BJ (cell line): ENCODE data around the gene ETV6. TPM values are rescaled to one million over a fixed set of nuclear protein-coding genes. Genes with fewer than 3 reads are reported as not detected.

Experiments used
- CTCF ChIA-PET: fragments of 350-600 bp; formaldehyde crosslinking; extraction: SDS; loops from one replicate; lab custom pipeline; 2021; ENCODE audit warnings: antibody characterized with exemption, inconsistent platforms; lab: Yijun Ruan, JAX
- POLR2A ChIA-PET: fragments of 300-600 bp; sonication (Branson Sonifier 250); formaldehyde crosslinking; extraction: SDS; loops from one replicate; lab custom pipeline; 2021; ENCODE audit warnings: antibody characterized with exemption; lab: Charles Lee
- DNase-seq: peaks from one replicate; pipeline ENCODE4 v3.0.0-alpha.2; 2011; ENCODE audit warnings: low read depth
- H3K27me3 ChIP-seq: 2 replicates; pipeline ENCODE4 v1.6.0; 2011; ENCODE audit warnings: low read length; ENCODE audit not compliant: control insufficient read depth, insufficient read depth
- H3K36me3 ChIP-seq: 2 replicates; pipeline ENCODE4 v1.5.1; 2011; ENCODE audit warnings: low read length; ENCODE audit not compliant: control insufficient read depth, insufficient read depth
- H3K4me3 ChIP-seq: 2 replicates; pipeline ENCODE4 v1.5.1; 2011; ENCODE audit warnings: low read depth, mild to moderate bottlenecking, control low read depth, low read length
- CTCF ChIP-seq: IDR thresholded peaks from 2 replicates; pipeline ENCODE4 v1.5.1; 2011; ENCODE audit warnings: low read depth, mild to moderate bottlenecking, control low read depth, inconsistent platforms, low read length, moderate library complexity; ENCODE audit not compliant: insufficient read depth
- polyA plus RNA-seq: library from polyadenylated mRNA; depleted of rRNA; stranded (reverse); fragments of >200 nt; gene quantifications from 2 replicates; pipeline ENCODE4 v1.2.3, GENCODE V29; 2011

The ETV6 gene
- polyA plus RNA-seq, 1 experiment, result 10.7 TPM

- POLR2A ChIA-PET, result no interaction called here
- CTCF ChIA-PET, result interaction anchor here (1.1 kb wide), 1 partner anchor 239 kb away, joined by 3 read pairs; no protein-coding TSS in a partner anchor
- H3K36me3 ChIP-seq, result no peaks in the 10 kb centered on the region
- no peak for DNase-seq
- TF ChIP-seq CTCF, result no peak
- H3K27me3 ChIP-seq, result no peaks in the 10 kb centered on the region
- H3K4me3 ChIP-seq, result no peak overlapping the region
Measured at GRCh38 chr12:11793921-11794710, 144.6 kb downstream of the ETV6 start.

GRCh38 chr12:11794751-11795150 lies 145.3 kb downstream of the ETV6 start:
- no peak for DNase-seq
- Histone ChIP-seq H3K4me3 (no peak overlapping the region), H3K27me3 (no peaks in the 10 kb centered on the region), H3K36me3 (no peaks in the 10 kb centered on the region)
- CTCF ChIA-PET, result interaction anchor here (1.1 kb wide), 1 partner anchor 238 kb away, joined by 3 read pairs; no protein-coding TSS in a partner anchor
- no peak for TF ChIP-seq CTCF
- POLR2A ChIA-PET, result no interaction called here

GRCh38 chr12:11795192-11795912 lies 145.9 kb downstream of the ETV6 start:
- Histone ChIP-seq H3K4me3 (no peak overlapping the region), H3K36me3 (no peaks in the 10 kb centered on the region), H3K27me3 (no peaks in the 10 kb centered on the region)
- ChIA-PET POLR2A (interaction anchor here (0.7 kb wide), 1 partner anchor 31 kb away, joined by 3 read pairs; no protein-coding TSS in a partner anchor), CTCF (interaction anchor here (1.1 kb wide), 1 partner anchor 238 kb away, joined by 3 read pairs; no protein-coding TSS in a partner anchor)
- no peak for DNase-seq
- TF ChIP-seq CTCF, result no peak

GRCh38 chr12:11795913-11796459 lies 146.5 kb downstream of the ETV6 start:
- ChIA-PET POLR2A (interaction anchor here (0.7 kb wide), 1 partner anchor 32 kb away, joined by 3 read pairs; no protein-coding TSS in a partner anchor), CTCF (no interaction called here)
- no peak for DNase-seq

More at GRCh38 chr12:11795913-11796459, 146.5 kb downstream of the ETV6 start:
- no peak overlapping the region for H3K4me3 ChIP-seq
- no peaks in the 10 kb centered on the region for H3K36me3 ChIP-seq
- TF ChIP-seq CTCF, result no peak
- H3K27me3 ChIP-seq, result no peaks in the 10 kb centered on the region
